Measurements from ENCODE around the gene PAPPA.

PAPPA gene

GRCh38 chr9:116153765-116154333 lies at the start of gene PAPPA:
Gene PAPPA (plus strand): TSS chr9:116153791. CDS start chr9:116154173, 382 bp downstream.
- DNase-seq (ENCODE audit: low spot score) = no peak

- no peak for DNase-seq (ENCODE audit: low spot score)
Observed at GRCh38 chr9:116103976-116104820, 49.4 kb upstream of the PAPPA start.

- DNase-seq (ENCODE audit: low spot score) = no peak
Observed at GRCh38 chr9:116112236-116112635, 41.4 kb upstream of the PAPPA start.

GRCh38 chr9:116115761-116116353 lies 37.7 kb upstream of the PAPPA start:
- DNase-seq (ENCODE audit: low spot score) = no peak

- DNase-seq (ENCODE audit: low spot score) = no peak
Observed at GRCh38 chr9:116116393-116116792, 37.2 kb upstream of the PAPPA start.

- DNase-seq (ENCODE audit: low spot score) = no peak
Observed at GRCh38 chr9:116123171-116123570, 30.4 kb upstream of the PAPPA start.

GRCh38 chr9:116124472-116125040 lies 29.0 kb upstream of the PAPPA start:
- DNase-seq (ENCODE audit: low spot score) = no peak

GRCh38 chr9:116133163-116133562 lies 20.4 kb upstream of the PAPPA start:
- DNase-seq (ENCODE audit: low spot score) = no peak

- DNase-seq (ENCODE audit: low spot score) = no peak
Observed at GRCh38 chr9:116134975-116135374, 18.6 kb upstream of the PAPPA start.

GRCh38 chr9:116137010-116137409 lies 16.6 kb upstream of the PAPPA start:
- DNase-seq (ENCODE audit: low spot score) = no peak

- DNase-seq (ENCODE audit: low spot score) = no peak
Observed at GRCh38 chr9:116137581-116137980, 16.0 kb upstream of the PAPPA start.

- no peak for DNase-seq (ENCODE audit: low spot score)
Observed at GRCh38 chr9:116141864-116142561, 11.6 kb upstream of the PAPPA start.

- no peak for DNase-seq (ENCODE audit: low spot score)
Observed at GRCh38 chr9:116142706-116143492, 10.7 kb upstream of the PAPPA start.

- DNase-seq (ENCODE audit: low spot score) = no peak
Observed at GRCh38 chr9:116144038-116144437, 9.6 kb upstream of the PAPPA start.

GRCh38 chr9:116144555-116144954 lies 9.0 kb upstream of the PAPPA start:
- DNase-seq (ENCODE audit: low spot score) = no peak

- no peak for DNase-seq (ENCODE audit: low spot score)
Observed at GRCh38 chr9:116145036-116145435, 8.6 kb upstream of the PAPPA start.

GRCh38 chr9:116147821-116148220 lies 5.8 kb upstream of the PAPPA start:
- peak; percentile 29 for DNase-seq (ENCODE audit: low spot score)

GRCh38 chr9:116149844-116150243 lies 3.7 kb upstream of the PAPPA start:
- DNase-seq (ENCODE audit: low spot score) = peak; percentile 49

GRCh38 chr9:116151199-116151598 lies 2.4 kb upstream of the PAPPA start:
- DNase-seq (ENCODE audit: low spot score) = no peak

- no peak for DNase-seq (ENCODE audit: low spot score)
Observed at GRCh38 chr9:116151966-116152381, 1.6 kb upstream of the PAPPA start.

- DNase-seq (ENCODE audit: low spot score) = no peak
Observed at GRCh38 chr9:116152390-116152789, 1.2 kb upstream of the PAPPA start.
